ENCODE results near the gene NSD1.

- TF ChIP-seq SPI1 (IDR thresholded peaks at IDR 0.05; ENCODE audit: borderline replicate concordance, low read depth): no peak
- TF ChIP-seq POLR2AphosphoS5 (IDR thresholded peaks at IDR 0.05; ENCODE audit: low read depth): no peak
- TF ChIP-seq CTCF (IDR thresholded peaks at IDR 0.05; ENCODE audit: insufficient read depth, low read length): no peak
These were observed 169.0 kb downstream of the NSD1 start for GRCh38 chr5:177302354-177303110.
